AG04450 (cell line): ENCODE measurements around the gene RMI2. TPM values are rescaled to one million over a fixed set of nuclear protein-coding genes. Genes with fewer than 3 reads are reported as not detected.

ENCODE experiments used
- CTCF ChIA-PET: fragments of 300-600, 350-600 bp; formaldehyde crosslinking; extraction: SDS; loops from one replicate; lab custom pipeline; 2022; ENCODE audit warnings: antibody characterized with exemption, inconsistent platforms; lab: Charles Lee
- POLR2A ChIA-PET: fragments of 350-600 bp; formaldehyde crosslinking; extraction: SDS; loops from one replicate; lab custom pipeline; 2021; ENCODE audit warnings: antibody characterized with exemption, inconsistent platforms; lab: Yijun Ruan, JAX
- DNase-seq: peaks from one replicate; pipeline ENCODE4 v3.0.0-alpha.2; 2011; ENCODE audit warnings: low read depth, low spot score
- H3K27ac ChIP-seq: one replicate; pipeline ENCODE4 v1.5.1; 2012; ENCODE audit warnings: low read depth, low read length, control low read depth
- H3K27me3 ChIP-seq: one replicate; pipeline ENCODE4 v1.6.0; 2012; ENCODE audit warnings: low read length; ENCODE audit not compliant: control insufficient read depth, insufficient read depth
- H3K4me3 ChIP-seq: 2 replicates; pipeline ENCODE4 v1.5.1; 2011; ENCODE audit warnings: mild to moderate bottlenecking, low read depth, low read length, control low read depth
- H3K9me3 ChIP-seq: 2 replicates; pipeline ENCODE4 v1.5.1; 2012; ENCODE audit warnings: low read length; ENCODE audit not compliant: control insufficient read depth, insufficient read depth
- polyA plus RNA-seq: library from polyadenylated mRNA; depleted of rRNA; stranded (reverse); fragments of >200 nt; gene quantifications from 2 replicates; pipeline ENCODE4 v1.2.3, GENCODE V29; 2011
- TF ChIP-seq, protein P1 (sequence below): IDR thresholded peaks from 2 replicates; pipeline ENCODE4 v1.5.1; 2011; ENCODE audit warnings: low read depth, low read length, control low read depth, inconsistent platforms

Gene RMI2
- polyA plus RNA-seq, 1 experiment: 4.7 TPM

DNA sequence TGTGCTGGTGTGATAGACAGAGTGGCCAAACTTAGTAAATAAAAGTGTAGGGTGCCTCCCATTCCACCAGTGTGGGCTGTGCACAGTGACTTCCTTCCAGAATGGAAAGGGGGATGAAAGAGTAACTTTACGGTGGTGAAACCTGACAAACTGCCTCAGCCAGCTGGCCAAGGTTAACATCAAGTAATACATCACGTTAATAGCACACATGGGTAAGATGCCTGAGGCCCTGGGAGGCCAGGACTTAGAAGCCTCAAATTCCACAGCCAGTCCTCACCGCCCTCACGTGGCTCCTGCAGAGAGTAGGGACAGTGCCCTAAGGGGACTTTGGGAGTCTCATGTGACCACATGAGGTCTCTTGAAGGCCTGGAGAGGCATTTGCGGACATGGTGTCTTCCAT, 14.1 kb downstream of the RMI2 start:
- ChIA-PET CTCF (interaction anchor here (0.6 to 5.2 kb wide), 5 partner anchors 28 to 399 kb away, joined by 3 to 53 read pairs (median 3); partner anchors contain the start of gene SOCS1), POLR2A (interaction anchor here (2.3 kb wide), 1 partner anchor 104 kb away, joined by 12 read pairs; the partner anchor contains the start of gene SOCS1)
- Histone ChIP-seq H3K27me3 (no peaks in the 10 kb centered on the region), H3K9me3 (no peaks in the 10 kb centered on the region), H3K27ac (no peak overlapping the region), H3K4me3 (no peak overlapping the region)
- TF ChIP-seq, protein P1, sequence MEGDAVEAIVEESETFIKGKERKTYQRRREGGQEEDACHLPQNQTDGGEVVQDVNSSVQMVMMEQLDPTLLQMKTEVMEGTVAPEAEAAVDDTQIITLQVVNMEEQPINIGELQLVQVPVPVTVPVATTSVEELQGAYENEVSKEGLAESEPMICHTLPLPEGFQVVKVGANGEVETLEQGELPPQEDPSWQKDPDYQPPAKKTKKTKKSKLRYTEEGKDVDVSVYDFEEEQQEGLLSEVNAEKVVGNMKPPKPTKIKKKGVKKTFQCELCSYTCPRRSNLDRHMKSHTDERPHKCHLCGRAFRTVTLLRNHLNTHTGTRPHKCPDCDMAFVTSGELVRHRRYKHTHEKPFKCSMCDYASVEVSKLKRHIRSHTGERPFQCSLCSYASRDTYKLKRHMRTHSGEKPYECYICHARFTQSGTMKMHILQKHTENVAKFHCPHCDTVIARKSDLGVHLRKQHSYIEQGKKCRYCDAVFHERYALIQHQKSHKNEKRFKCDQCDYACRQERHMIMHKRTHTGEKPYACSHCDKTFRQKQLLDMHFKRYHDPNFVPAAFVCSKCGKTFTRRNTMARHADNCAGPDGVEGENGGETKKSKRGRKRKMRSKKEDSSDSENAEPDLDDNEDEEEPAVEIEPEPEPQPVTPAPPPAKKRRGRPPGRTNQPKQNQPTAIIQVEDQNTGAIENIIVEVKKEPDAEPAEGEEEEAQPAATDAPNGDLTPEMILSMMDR: no peak
- DNase-seq: peak; percentile 52

DNA sequence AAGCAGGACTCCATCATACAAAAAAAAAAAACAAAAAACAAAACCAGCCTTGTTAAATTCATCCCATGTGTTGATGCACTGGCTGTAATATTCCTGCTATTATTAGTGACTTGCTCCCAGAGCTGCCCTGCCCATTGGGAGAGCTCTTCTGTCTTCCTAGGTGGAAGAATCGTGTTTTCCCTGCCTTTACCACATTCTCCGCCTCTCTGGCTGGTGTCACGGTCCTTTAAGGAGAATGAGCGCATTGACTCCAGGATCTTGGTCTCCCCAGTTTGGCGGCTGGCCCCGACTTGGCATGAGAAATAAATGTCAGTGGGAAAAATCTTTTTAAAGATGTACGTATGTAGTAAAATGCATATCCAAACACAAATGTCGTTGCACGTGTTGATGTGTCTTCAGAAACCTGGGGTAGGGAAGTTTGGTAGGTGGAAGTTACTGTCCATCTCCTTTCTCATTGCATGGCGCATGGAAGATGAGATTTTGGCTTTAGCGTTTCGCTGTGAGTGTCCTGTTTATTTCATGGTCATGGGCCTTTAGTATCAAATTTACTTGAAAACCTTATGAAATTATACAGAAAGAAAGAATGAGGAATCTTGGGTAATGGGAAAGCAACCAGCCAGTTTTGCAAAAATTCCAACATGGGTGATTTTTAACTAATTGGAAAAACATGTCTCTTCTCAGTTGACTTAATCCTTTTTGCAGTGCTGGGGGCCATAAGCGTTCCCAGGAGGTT, 15.5 kb downstream of the RMI2 start:
- no peak for DNase-seq
- TF ChIP-seq, protein P1: no peak
- CTCF ChIA-PET: interaction anchor here (0.6 to 0.9 kb wide), 2 partner anchors 11 to 391 kb away, joined by 3 read pairs; no protein-coding TSS in a partner anchor
- Histone ChIP-seq H3K9me3 (no peaks in the 10 kb centered on the region), H3K27me3 (no peaks in the 10 kb centered on the region), H3K27ac (no peak overlapping the region), H3K4me3 (no peak overlapping the region)
- POLR2A ChIA-PET: no interaction called here

DNA sequence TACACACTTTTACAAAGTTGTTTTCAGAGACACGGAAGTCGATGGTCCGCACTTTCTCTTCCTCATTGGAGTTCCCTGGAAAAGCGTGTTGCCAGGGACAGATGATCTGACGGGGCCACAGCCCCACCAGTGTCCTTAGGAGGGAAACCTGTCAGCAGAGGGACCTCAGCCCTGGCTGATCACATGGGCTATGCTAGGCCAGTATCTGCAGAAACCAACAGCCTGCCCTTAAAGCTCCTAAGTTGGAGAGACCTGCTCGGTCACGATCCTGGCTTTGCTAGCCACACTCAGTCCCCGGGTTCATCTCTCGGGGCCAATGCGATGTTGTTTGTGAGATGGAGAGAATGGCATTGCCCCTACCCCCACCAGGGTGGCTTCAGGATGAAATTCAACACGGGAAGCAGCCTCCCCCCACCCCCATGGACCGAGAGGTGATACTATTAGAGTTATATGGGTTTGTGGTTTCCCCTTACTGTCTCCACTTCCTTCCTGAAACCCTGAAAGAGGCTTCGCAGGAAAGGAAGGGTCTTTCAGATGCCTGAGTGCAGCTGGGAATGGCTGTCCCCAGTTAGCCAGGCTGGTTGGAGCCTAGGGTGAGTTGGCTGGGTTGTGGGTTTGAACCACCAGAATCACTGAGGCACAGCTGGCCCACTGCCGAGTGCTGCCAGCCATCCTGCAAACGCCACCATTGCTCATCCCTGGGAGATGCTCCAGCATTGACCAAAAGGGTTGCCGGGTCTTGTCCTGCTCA, 16.6 kb downstream of the RMI2 start:
- POLR2A ChIA-PET: interaction anchor here (0.7 kb wide), 1 partner anchor 107 kb away, joined by 4 read pairs; no protein-coding TSS in a partner anchor
- no peaks in the 10 kb centered on the region for H3K27me3 ChIP-seq
- no peak overlapping the region for H3K27ac ChIP-seq
- H3K9me3 ChIP-seq: no peaks in the 10 kb centered on the region
- TF ChIP-seq, protein P1: no peak
- CTCF ChIA-PET: interaction anchor here (0.7 kb wide), 1 partner anchor 10 kb away, joined by 4 read pairs; no protein-coding TSS in a partner anchor
- H3K4me3 ChIP-seq: no peak overlapping the region
- no peak for DNase-seq

GRCh38 chr16:11363927-11364258, 18.6 kb downstream of the RMI2 start:
- no peaks in the 10 kb centered on the region for H3K9me3 ChIP-seq
- H3K27me3 ChIP-seq: no peaks in the 10 kb centered on the region
- POLR2A ChIA-PET: interaction anchor here (1.2 kb wide), 1 partner anchor 108 kb away, joined by 4 read pairs; the partner anchor contains the start of gene SOCS1
- CTCF ChIA-PET: interaction anchor here (0.7 kb wide), 1 partner anchor 350 kb away, joined by 4 read pairs; no protein-coding TSS in a partner anchor
- H3K4me3 ChIP-seq: no peak overlapping the region
- H3K27ac ChIP-seq: peak overlapping the region; percentile 66
- no peak for DNase-seq
- TF ChIP-seq, protein P1: no peak
